ENCODE measurements around the gene SEPTIN1. TPM values are rescaled to one million over a fixed set of nuclear protein-coding genes. Genes with fewer than 3 reads are reported as not detected.

Gene SEPTIN1
- total and polyA plus RNA-seq, 2 of the 13 experiments (the other 11 are each of a cell fraction or from before 2014, with no cell fraction given): 0.18 to 0.67 TPM

GRCh38 chr16:30395155-30395991, 13.0 kb upstream of the SEPTIN1 start, which contains the start of gene ZNF48 (continued):
- TF ChIP-seq PCBP1 (IDR thresholded peaks at IDR 0.05; ENCODE audit: borderline replicate concordance, low read depth, low read length): peak; percentile 34; the same call in 1 of the 2 replicates
- TF ChIP-seq MAX (IDR thresholded peaks at IDR 0.05): peak; percentile 89
- TF ChIP-seq MTA1 (CRISPR knock-in tag; IDR thresholded peaks at IDR 0.05; ENCODE audit: borderline replicate concordance): peak; percentile 33; the same call in 1 of the 2 replicates
- TF ChIP-seq ZNF841 (CRISPR knock-in tag; IDR thresholded peaks at IDR 0.05; ENCODE audit: borderline replicate concordance): 0 out of 2 replicates have a peak, but pooled peaks have one; percentile 44
- TF ChIP-seq FOXA1 (IDR thresholded peaks at IDR 0.05): no peak
- TF ChIP-seq FOXA1 (CRISPR knock-in tag; IDR thresholded peaks at IDR 0.05): peak; percentile 39; the same call in 1 of the 2 replicates
- peak; percentile 95 for TF ChIP-seq ZNF782 (CRISPR knock-in tag; IDR thresholded peaks at IDR 0.05; ENCODE audit: borderline replicate concordance)
- peak; percentile 93 for TF ChIP-seq KAT8 (CRISPR knock-in tag; IDR thresholded peaks at IDR 0.05)
- TF ChIP-seq ZNF546 (CRISPR knock-in tag; conservative IDR thresholded peaks at IDR 0.05): 0 out of 2 replicates have a peak, but pooled peaks have one; percentile 27
- TF ChIP-seq ZNF777 (CRISPR knock-in tag; IDR thresholded peaks at IDR 0.05): peak; percentile 83
- no peak for TF ChIP-seq RNF2 (conservative IDR thresholded peaks at IDR 0.05; ENCODE audit: low read depth)
- no peak for TF ChIP-seq ZC3H4 (CRISPR knock-in tag; IDR thresholded peaks at IDR 0.05; ENCODE audit: borderline replicate concordance)
- no peak for TF ChIP-seq ZNF124 (CRISPR knock-in tag; IDR thresholded peaks at IDR 0.05)
- TF ChIP-seq KMT2A (CRISPR knock-in tag; IDR thresholded peaks at IDR 0.05): peak; percentile 34
- TF ChIP-seq HNF1A (IDR thresholded peaks at IDR 0.05; ENCODE audit: low read depth): no peak
- TF ChIP-seq HNF1A (CRISPR knock-in tag; IDR thresholded peaks at IDR 0.05; ENCODE audit: borderline replicate concordance): peak; percentile 67; the same call in 1 of the 2 replicates
- peak; percentile 78 for TF ChIP-seq ZNF770 (CRISPR knock-in tag; IDR thresholded peaks at IDR 0.05)
- TF ChIP-seq ZBTB2 (CRISPR knock-in tag; IDR thresholded peaks at IDR 0.05; ENCODE audit: low read depth): peak; percentile 99
- peak; percentile 93 for TF ChIP-seq KLF12 (CRISPR knock-in tag; IDR thresholded peaks at IDR 0.05; ENCODE audit: borderline replicate concordance)
